Activated CD8-positive, alpha-beta memory T cell treated with anti-CD3 and anti-CD28 coated beads, Interleukin-2, amount 10 ng/mL, durations not matched to agents 7 days and 5 days (primary cell): ENCODE results near the gene TMEM144. TPM values are rescaled to one million over a fixed set of nuclear protein-coding genes. Genes with fewer than 3 reads are reported as not detected.

Experiments
- ATAC-seq: fragments of 150-1000 bp; cut with Tn5 transposase; one replicate; pipeline ENCODE4 v1.10.0; 2021; ENCODE audit warnings: moderate library complexity
- CTCF ChIA-PET: fragments of 350-600 bp; sonication (Branson Sonifier 250); formaldehyde crosslinking; loops from one replicate; lab custom pipeline; 2021; ENCODE audit warnings: antibody characterized with exemption; lab: Charles Lee
- DNase-seq: peaks from one replicate; pipeline ENCODE4 v3.0.0-alpha.2; 2020
- H3K27ac Mint-ChIP-seq: one replicate; pipeline ENCODE4 v1.8.0; 2021; ENCODE audit warnings: mild to moderate bottlenecking, mixed read lengths
- H3K27me3 Mint-ChIP-seq: one replicate; pipeline ENCODE4 v1.8.0; 2021; ENCODE audit warnings: mixed read lengths
- H3K36me3 Mint-ChIP-seq: one replicate; pipeline ENCODE4 v1.8.0; 2021; ENCODE audit warnings: mild to moderate bottlenecking, mixed read lengths
- H3K4me1 Mint-ChIP-seq: one replicate; pipeline ENCODE4 v1.8.0; 2021; ENCODE audit warnings: mixed read lengths
- H3K4me3 Mint-ChIP-seq: one replicate; pipeline ENCODE4 v1.8.0; 2021; ENCODE audit warnings: mild to moderate bottlenecking, moderate library complexity, mixed read lengths
- H3K9me3 Mint-ChIP-seq: one replicate; pipeline ENCODE4 v1.8.0; 2022; ENCODE audit warnings: low read depth, mixed read lengths
- total RNA-seq, 2 experiments: library from RNA; stranded (reverse); gene quantifications; one replicate each; pipeline ENCODE4 v1.2.3, GENCODE V29; 2021

Gene TMEM144
- total RNA-seq, 2 experiments from 2014 or later: not detected

DNA sequence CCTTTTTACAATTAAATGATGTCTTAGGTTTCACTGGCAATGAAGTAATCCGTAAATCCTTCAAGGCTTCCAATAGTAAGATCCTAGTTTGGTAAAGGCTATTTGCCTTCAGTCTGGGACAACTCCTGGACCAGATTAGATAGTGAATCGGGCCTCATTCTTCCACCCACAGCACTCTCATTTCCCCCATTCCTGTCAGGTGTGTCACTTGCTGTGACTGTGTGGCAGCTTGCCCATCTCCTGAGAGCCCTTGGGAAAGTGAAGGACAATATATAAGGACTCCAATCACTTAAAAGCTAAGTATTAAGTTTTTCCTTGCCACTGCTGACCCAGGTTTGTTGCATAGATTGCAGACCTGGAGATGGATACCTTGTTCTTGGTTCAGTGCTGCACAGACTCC is 34.2 kb upstream of the TMEM144 start:
- Mint-ChIP-seq H3K36me3 (no peaks in the 10 kb centered on the region), H3K4me3 (no peak overlapping the region), H3K9me3 (no peaks in the 10 kb centered on the region), H3K27me3 (peaks cover 19% of the 10 kb centered on the region), H3K27ac (no peak overlapping the region), H3K4me1 (peaks cover 5% of the 10 kb centered on the region)
- DNase-seq (no peak), ATAC-seq (no peak)
- CTCF ChIA-PET: no interaction called here

DNA sequence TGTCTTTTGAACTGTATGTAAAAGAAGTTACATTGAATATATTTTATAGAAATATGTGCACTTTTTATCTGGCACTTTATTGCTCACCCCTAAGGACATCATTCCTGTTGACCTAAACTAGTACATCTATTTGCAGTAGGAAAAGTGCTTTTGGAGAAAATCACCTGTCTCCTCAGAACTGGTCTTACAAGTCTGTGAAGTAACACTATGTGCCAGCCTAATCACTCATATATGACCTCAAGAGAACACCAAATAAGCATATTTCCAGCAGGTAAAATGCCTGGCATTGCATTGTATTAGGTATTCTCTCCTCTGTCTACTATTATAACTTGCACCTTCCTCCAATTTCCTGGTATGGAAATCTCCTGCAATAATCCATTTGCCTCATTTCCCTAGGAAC is 33.5 kb upstream of the TMEM144 start:
- peaks cover 14% of the 10 kb centered on the region for H3K27me3 Mint-ChIP-seq
- peaks cover 5% of the 10 kb centered on the region for H3K4me1 Mint-ChIP-seq
- no peak overlapping the region for H3K27ac Mint-ChIP-seq
- no peak for DNase-seq
- ATAC-seq: no peak
- H3K36me3 Mint-ChIP-seq: no peaks in the 10 kb centered on the region
- H3K9me3 Mint-ChIP-seq: no peaks in the 10 kb centered on the region
- CTCF ChIA-PET: no interaction called here
- no peak overlapping the region for H3K4me3 Mint-ChIP-seq

DNA sequence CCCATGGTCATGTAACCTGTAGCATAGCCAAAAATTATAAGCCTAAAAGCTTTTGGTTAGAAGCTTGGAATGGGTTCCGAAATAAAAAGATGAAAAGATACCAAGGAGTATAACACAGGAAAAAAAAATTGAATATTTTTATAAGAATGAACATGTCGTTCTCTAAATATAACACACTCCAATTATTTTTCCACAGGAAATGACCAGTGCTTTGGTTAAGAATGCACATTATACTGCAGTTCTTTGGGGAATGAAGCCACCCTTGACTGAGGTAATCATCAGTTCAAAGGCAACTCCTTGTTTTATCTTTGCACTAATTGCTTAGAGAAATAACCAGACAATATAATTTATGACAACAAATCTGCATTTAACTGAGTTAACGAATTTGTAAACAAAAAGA is 30.8 kb upstream of the TMEM144 start:
- Mint-ChIP-seq H3K4me3 (no peak overlapping the region), H3K36me3 (no peaks in the 10 kb centered on the region), H3K27ac (no peak overlapping the region), H3K27me3 (no peaks in the 10 kb centered on the region), H3K9me3 (no peaks in the 10 kb centered on the region), H3K4me1 (no peaks in the 10 kb centered on the region)
- DNase-seq (no peak), ATAC-seq (no peak)
- CTCF ChIA-PET: no interaction called here

DNA sequence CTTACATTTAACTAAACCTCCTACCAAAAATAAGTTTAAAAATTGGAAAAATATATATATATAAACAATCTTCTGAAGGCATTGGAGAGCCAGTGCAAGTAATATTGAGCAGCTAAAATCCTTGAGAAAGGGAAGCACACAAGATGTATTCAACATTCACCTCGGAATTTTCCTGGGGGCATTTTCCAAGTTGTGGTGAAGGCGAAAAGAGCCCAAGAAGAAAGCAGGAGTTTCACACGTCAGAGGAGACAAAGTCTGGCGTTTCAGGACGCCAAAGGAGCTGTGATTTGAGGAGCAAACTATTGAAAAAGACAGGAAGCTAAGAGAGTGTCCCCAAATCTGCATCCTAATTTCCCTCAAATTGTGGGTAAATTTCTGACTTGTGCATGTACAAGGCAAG is 28.4 kb upstream of the TMEM144 start:
- Mint-ChIP-seq H3K9me3 (no peaks in the 10 kb centered on the region), H3K4me1 (no peaks in the 10 kb centered on the region), H3K36me3 (no peaks in the 10 kb centered on the region), H3K27ac (no peak overlapping the region), H3K4me3 (no peak overlapping the region), H3K27me3 (no peaks in the 10 kb centered on the region)
- ATAC-seq: no peak
- CTCF ChIA-PET: interaction anchor here (1.0 to 1.4 kb wide), 2 partner anchors 10 to 11 kb away, joined by 3 to 4 read pairs; no protein-coding TSS in a partner anchor
- DNase-seq: no peak

DNA sequence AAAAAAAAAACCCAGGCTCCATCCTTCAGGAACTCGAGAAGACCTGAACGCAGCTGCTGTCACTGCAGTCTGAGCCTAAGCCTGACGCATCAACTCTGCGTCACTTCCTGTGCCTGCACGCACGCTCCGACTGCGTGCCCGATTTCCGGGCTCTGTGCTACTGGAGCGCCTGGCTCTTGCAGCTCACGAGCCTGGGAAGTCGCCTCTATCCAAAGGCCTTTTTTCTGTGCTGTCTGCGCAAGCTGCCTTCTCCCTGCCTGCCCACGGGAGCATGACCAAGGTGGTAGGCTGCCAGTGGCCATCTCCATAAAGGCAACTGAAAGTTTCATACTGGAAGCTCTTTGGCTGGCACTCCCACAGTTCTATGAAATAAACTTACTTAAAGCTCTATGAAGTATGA is 27.6 kb upstream of the TMEM144 start:
- Mint-ChIP-seq H3K9me3 (no peaks in the 10 kb centered on the region), H3K4me3 (no peak overlapping the region)
- CTCF ChIA-PET: interaction anchor here (1.0 to 1.4 kb wide), 2 partner anchors 10 to 11 kb away, joined by 3 to 4 read pairs; no protein-coding TSS in a partner anchor

DNA sequence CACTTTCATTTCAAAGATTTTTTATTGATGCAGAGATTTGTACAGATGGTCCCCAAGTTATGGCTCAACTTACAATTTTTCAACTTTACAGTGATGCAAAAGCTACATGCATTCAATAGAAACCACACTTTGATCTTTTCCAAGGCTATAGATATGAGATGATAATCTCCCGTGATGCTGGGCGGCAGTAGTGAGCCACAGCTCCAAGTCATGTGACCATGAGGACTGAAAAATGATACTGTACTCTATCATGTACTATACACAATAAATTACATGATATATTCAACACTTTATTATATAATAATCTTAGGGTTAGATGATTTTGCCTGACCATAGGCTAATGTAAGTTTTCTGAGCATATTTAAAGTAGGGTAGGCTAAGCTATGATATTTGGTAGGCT is 23.5 kb upstream of the TMEM144 start:
- H3K27ac Mint-ChIP-seq: no peak overlapping the region
- CTCF ChIA-PET: no interaction called here
- no peaks in the 10 kb centered on the region for H3K9me3 Mint-ChIP-seq
- no peak for DNase-seq
- no peak for ATAC-seq
- H3K4me3 Mint-ChIP-seq: no peak overlapping the region
- no peaks in the 10 kb centered on the region for H3K4me1 Mint-ChIP-seq
- H3K36me3 Mint-ChIP-seq: no peaks in the 10 kb centered on the region
- H3K27me3 Mint-ChIP-seq: no peaks in the 10 kb centered on the region

More for the DNA sequence above, 27.6 kb upstream of the TMEM144 start:
- Mint-ChIP-seq H3K27ac (no peak overlapping the region), H3K27me3 (no peaks in the 10 kb centered on the region), H3K4me1 (no peaks in the 10 kb centered on the region), H3K36me3 (no peaks in the 10 kb centered on the region)
- ATAC-seq: no peak
- no peak for DNase-seq

DNA sequence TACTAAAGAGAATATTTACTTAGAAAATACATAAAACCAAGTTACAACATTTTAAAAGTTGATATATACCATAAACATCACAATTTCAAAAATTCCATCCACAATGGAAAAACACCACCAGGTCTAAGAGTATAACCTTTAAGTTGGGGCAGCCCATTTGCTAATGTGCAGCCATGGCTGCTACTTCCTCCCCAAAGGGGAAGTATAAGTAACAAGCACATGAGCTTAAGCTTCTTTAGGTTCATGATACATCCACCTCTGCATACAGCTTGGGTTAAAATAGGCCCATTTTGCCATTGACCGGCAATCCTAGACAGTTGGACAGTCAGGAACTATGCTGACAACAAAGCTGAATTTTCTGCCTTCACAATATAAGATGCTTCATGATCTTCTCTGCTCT is 20.9 kb upstream of the TMEM144 start:
- H3K9me3 Mint-ChIP-seq: no peaks in the 10 kb centered on the region
- no peak overlapping the region for H3K27ac Mint-ChIP-seq
- H3K36me3 Mint-ChIP-seq: no peaks in the 10 kb centered on the region
- CTCF ChIA-PET: interaction anchor here (1.1 kb wide), 1 partner anchor 9 kb away, joined by 4 read pairs; no protein-coding TSS in a partner anchor
- DNase-seq (no peak), ATAC-seq (no peak)
- H3K4me3 Mint-ChIP-seq: no peak overlapping the region
- no peaks in the 10 kb centered on the region for H3K4me1 Mint-ChIP-seq
- no peaks in the 10 kb centered on the region for H3K27me3 Mint-ChIP-seq

DNA sequence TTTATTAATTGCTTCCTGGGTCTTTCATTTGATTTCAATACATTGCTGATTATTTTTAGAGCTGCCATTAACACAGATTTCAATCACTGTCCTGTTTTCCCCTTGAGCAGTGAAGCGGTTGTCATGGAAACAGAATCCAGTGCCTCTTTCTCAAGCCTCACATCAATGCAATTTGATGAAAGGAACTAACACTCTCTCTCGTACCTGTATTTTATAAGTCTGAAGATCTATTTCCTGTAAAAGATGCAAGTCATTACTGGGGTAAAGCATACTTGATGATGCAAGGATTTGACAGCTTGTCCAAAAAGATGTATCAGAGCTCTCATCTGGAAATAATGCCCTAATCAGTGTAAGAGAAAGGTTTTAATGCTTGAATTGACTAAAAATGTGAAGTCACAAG is 19.6 kb upstream of the TMEM144 start:
- ATAC-seq: no peak
- no peak for DNase-seq
- Mint-ChIP-seq H3K27ac (no peak overlapping the region), H3K27me3 (no peaks in the 10 kb centered on the region), H3K9me3 (no peaks in the 10 kb centered on the region), H3K36me3 (no peaks in the 10 kb centered on the region), H3K4me1 (no peaks in the 10 kb centered on the region), H3K4me3 (no peak overlapping the region)
- CTCF ChIA-PET: no interaction called here

DNA sequence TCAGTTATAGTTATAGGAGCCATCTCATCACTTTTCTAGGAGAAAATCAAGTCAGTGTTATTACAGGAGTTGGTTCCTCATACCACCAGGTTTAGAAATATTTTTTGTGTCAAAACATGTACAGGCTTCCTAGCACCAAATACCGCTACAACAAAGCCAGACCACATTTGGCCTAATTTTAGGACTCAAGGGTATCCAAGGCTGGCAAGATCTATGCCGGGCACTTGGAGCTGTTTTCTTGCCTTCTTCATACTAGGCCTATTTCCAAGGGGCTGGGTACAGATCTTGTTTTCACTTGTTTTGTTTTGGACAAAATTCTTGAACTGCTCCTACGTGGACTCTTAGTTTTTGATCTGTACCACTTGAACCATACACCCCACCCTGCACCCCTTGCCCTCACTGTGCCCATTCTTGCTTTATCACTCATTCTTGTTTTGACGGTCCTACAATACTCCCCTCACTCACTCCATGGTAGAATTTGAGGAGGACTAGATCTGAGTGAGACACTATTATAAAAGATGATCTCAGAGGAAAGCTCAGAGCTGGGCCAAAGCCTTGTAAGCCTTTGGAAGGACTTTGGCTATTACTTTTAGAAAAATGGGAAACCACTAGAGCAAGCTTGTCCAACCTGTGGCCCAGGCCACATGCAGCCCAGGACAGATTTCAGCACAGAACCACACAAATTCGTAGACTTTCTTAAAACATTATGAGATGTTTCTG is 17.7 kb upstream of the TMEM144 start:
- CTCF ChIA-PET: interaction anchor here (1.3 to 1.7 kb wide), 2 partner anchors 10 to 63 kb away, joined by 3 to 9 read pairs; no protein-coding TSS in a partner anchor
- Mint-ChIP-seq H3K4me3 (no peak overlapping the region), H3K9me3 (no peaks in the 10 kb centered on the region), H3K27me3 (no peaks in the 10 kb centered on the region), H3K27ac (no peak overlapping the region), H3K36me3 (no peaks in the 10 kb centered on the region), H3K4me1 (no peaks in the 10 kb centered on the region)
- no peak for DNase-seq
- ATAC-seq: no peak

DNA sequence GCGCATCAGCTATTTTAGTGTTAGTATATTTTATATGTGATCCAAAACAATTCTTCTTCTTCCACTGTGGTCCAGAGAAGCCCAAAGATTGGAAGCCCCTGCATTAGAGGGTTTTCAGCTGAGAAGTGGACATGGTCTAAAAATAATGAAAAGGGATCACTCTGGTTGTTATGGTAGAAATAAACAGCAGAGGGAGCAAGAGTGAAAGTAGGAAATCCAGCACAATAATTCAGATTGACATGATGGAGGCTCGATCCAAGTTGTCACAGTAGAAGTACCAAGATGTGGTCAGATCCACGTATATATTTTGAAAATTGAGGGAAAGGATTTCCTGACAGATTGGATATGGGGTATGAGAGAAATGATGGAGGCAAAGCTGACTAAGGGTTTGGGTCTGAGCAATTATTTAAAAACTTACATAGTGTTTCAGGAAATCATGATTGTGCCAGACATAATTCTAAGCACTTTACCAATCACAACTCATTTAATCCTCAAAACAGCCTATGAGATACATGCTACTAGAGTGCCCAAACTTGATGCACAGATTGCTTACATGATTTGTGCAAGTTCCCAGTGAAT is 17.0 kb upstream of the TMEM144 start:
- CTCF ChIA-PET: interaction anchor here (1.3 to 1.7 kb wide), 2 partner anchors 11 to 62 kb away, joined by 3 to 9 read pairs; no protein-coding TSS in a partner anchor
- no peak for ATAC-seq
- Mint-ChIP-seq H3K27ac (no peak overlapping the region), H3K27me3 (peaks cover 2% of the 10 kb centered on the region), H3K9me3 (no peaks in the 10 kb centered on the region), H3K4me3 (no peak overlapping the region), H3K4me1 (no peaks in the 10 kb centered on the region), H3K36me3 (no peaks in the 10 kb centered on the region)
- DNase-seq: no peak

DNA sequence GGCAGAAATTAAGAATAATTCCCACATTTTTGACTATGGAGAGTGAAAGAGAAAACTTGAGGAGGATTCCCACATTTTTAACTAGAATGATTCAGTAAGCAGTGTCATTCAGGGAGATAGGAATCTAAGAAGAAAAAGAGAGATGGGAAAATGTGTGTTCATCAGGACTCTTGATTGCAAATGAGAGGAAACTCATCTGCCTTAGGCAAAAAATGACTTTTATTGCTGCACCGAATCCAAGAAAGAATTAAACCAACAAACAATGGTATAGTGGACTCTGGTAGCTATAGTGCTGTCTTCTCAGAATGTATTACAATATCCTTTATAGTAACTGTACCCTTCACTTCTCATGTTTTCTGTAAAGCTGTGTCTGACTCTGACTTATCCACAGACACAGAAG is 15.0 kb upstream of the TMEM144 start:
- H3K27ac Mint-ChIP-seq: no peak overlapping the region
- H3K4me1 Mint-ChIP-seq: no peaks in the 10 kb centered on the region
- CTCF ChIA-PET: no interaction called here
- H3K36me3 Mint-ChIP-seq: no peaks in the 10 kb centered on the region
- H3K27me3 Mint-ChIP-seq: peaks cover 4% of the 10 kb centered on the region
- H3K9me3 Mint-ChIP-seq: no peaks in the 10 kb centered on the region
- DNase-seq (no peak), ATAC-seq (no peak)
- no peak overlapping the region for H3K4me3 Mint-ChIP-seq

DNA sequence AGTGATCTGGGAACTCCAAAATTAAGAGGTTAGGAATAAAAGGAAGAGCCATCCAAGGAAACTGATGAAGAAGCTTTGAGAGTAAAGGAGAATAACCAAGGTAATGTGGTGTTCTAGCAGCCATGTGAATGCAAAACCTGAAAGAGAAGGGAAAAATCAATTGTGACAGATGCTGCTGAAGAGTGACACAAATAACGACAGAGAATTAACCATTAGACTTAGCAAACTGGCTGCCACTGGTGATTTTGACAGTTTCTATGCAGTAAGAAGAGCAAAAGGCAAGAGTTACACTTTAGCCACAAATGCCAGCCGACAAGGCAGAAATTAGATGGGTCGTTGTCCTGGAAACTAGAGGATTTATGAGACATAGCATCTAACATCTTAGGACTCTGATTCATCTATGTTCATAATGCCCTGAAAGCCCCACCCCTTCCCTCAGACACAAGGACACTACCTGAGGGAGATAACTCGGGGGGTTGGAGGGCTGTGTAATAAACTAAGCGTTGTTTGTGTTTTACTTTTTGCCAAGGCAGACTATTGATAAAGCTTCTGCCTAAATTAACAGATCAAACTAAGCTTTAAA is 13.0 kb upstream of the TMEM144 start:
- DNase-seq (no peak), ATAC-seq (no peak)
- H3K27ac Mint-ChIP-seq: no peak overlapping the region
- no peaks in the 10 kb centered on the region for H3K36me3 Mint-ChIP-seq
- no peak overlapping the region for H3K4me3 Mint-ChIP-seq
- H3K9me3 Mint-ChIP-seq: no peaks in the 10 kb centered on the region
- H3K27me3 Mint-ChIP-seq: peaks cover 5% of the 10 kb centered on the region
- no peaks in the 10 kb centered on the region for H3K4me1 Mint-ChIP-seq
- CTCF ChIA-PET: no interaction called here

DNA sequence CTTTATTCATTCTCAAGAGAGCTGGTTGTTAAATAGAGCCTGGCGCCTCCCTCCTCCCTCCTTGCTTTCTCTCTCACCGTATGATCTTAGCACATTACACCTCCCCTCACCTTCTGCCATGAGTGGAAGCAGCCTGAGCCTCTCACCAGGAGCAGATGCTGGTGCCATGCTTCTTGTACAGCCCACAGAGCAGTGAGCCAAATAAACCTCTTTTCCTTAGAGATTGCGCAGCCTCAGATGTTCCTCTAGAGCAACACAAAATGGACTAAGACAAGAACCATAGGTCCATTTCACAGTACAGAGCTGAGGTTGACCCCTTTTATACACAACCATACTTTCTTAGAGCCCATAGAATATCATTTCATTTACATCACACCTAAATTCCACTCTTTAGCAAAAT is 10.1 kb upstream of the TMEM144 start:
- CTCF ChIA-PET: interaction anchor here (0.7 kb wide), 1 partner anchor 55 kb away, joined by 3 read pairs; no protein-coding TSS in a partner anchor
- DNase-seq: no peak
- peaks cover 5% of the 10 kb centered on the region for H3K27me3 Mint-ChIP-seq
- no peak overlapping the region for H3K27ac Mint-ChIP-seq
- no peaks in the 10 kb centered on the region for H3K36me3 Mint-ChIP-seq
- no peak for ATAC-seq
- no peaks in the 10 kb centered on the region for H3K9me3 Mint-ChIP-seq
- no peaks in the 10 kb centered on the region for H3K4me1 Mint-ChIP-seq
- H3K4me3 Mint-ChIP-seq: no peak overlapping the region

DNA sequence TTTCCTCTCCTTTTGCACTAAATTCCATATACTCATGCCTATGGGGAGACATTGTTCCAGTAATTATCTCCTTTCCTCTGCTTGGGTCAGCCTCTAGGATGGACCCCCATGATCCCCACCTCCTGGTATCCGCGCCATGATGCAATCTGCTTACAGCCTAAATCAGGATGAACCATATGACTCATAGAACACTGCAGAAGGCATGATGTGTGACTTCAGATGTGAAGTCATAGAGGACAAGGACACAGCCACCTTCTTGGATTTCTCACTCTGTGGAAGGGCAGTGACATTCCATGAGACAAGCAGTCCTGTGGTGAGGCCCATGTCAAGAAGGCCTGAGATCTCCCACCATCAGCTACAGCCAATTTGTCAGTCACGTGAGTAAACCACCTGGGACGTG is 9.0 kb upstream of the TMEM144 start:
- Mint-ChIP-seq H3K27me3 (peaks cover 6% of the 10 kb centered on the region), H3K4me1 (no peaks in the 10 kb centered on the region), H3K36me3 (no peaks in the 10 kb centered on the region), H3K27ac (no peak overlapping the region), H3K4me3 (no peak overlapping the region), H3K9me3 (no peaks in the 10 kb centered on the region)
- ATAC-seq (no peak), DNase-seq (no peak)
- CTCF ChIA-PET: no interaction called here
